GM12878 (cell line): Measurements from ENCODE around the gene KDM4C.

Source experiments
- BRCA1 ChIP-seq: IDR thresholded peaks from 2 replicates; pipeline ENCODE4 v1.6.1; 2011; ENCODE audit warnings: low read depth, low read length, improper control_type of control experiment
- CEBPB ChIP-seq, 2 experiments: fragments of 150-350 bp in 1 of 2; IDR thresholded peaks; 2 replicates each; pipeline ENCODE4 v1.6.1; 2012 to 2014; ENCODE audit warnings: low read depth in 2 of 2, low read length in 2 of 2, borderline replicate concordance in 1 of 2, inconsistent platforms in 1 of 2
- CTCF ChIP-seq, 3 experiments: IDR thresholded peaks in 2 of 3; conservative IDR thresholded peaks in 1 of 3; 2 replicates each; pipeline ENCODE4 v1.5.1; 2011; ENCODE audit warnings: low read depth in 3 of 3, low read length in 3 of 3, mild to moderate bottlenecking in 3 of 3, control low read depth in 2 of 3, moderate library complexity in 2 of 3, inconsistent platforms in 1 of 3, mixed read lengths in 1 of 3; ENCODE audit not compliant: control insufficient read depth in 2 of 3, insufficient read depth in 1 of 3; ENCODE audit errors: extremely low read depth in 1 of 3
- ELK1 ChIP-seq: IDR thresholded peaks from 2 replicates; pipeline ENCODE4 v1.6.1; 2012; ENCODE audit warnings: low read depth, low read length, improper control_type of control experiment
- EP300 ChIP-seq, 2 experiments: fragments of 150-350 bp in 1 of 2; IDR thresholded peaks; 2 replicates each; pipeline ENCODE4 v1.6.1; 2011 to 2012; ENCODE audit warnings: low read depth in 2 of 2, low read length in 2 of 2, borderline replicate concordance in 1 of 2, improper control_type of control experiment in 1 of 2, inconsistent platforms in 1 of 2; ENCODE audit not compliant: control insufficient read depth in 1 of 2
- EZH2 ChIP-seq: IDR thresholded peaks from 2 replicates; pipeline ENCODE4 v1.6.1; 2012; ENCODE audit warnings: low read depth, mild to moderate bottlenecking, control low read depth, inconsistent platforms, low read length, borderline replicate concordance; ENCODE audit not compliant: control insufficient read depth
- IRF3 ChIP-seq: fragments of 450-650 bp; IDR thresholded peaks from 2 replicates; pipeline ENCODE4 v1.6.1; 2014; ENCODE audit warnings: mild to moderate bottlenecking
- POLR2A ChIP-seq: IDR thresholded peaks from 2 replicates; pipeline ENCODE4 v1.6.1; 2011; ENCODE audit warnings: low read depth, mild to moderate bottlenecking, low read length
- RB1 ChIP-seq: fragments of 450-650 bp; formaldehyde crosslinking; IDR thresholded peaks from 2 replicates; pipeline ENCODE4 v1.6.1; 2017; ENCODE audit warnings: mild to moderate bottlenecking, borderline replicate concordance
- SMARCA5 ChIP-seq: fragments of 450-650 bp; IDR thresholded peaks from 2 replicates; pipeline ENCODE4 v1.6.1; 2017; ENCODE audit warnings: mild to moderate bottlenecking
- SP1 ChIP-seq: IDR thresholded peaks from one replicate; pipeline ENCODE4 v1.6.1; 2011; ENCODE audit warnings: low read depth, low read length
- TBL1XR1 ChIP-seq: IDR thresholded peaks from 2 replicates; pipeline ENCODE4 v1.6.1; 2012; ENCODE audit warnings: low read depth, low read length, improper control_type of control experiment
- YY1 ChIP-seq: IDR thresholded peaks from 2 replicates; pipeline ENCODE4 v1.6.1; 2011; ENCODE audit warnings: low read depth, mild to moderate bottlenecking, low read length
- ZNF687 ChIP-seq: fragments of 450-650 bp; IDR thresholded peaks from 2 replicates; pipeline ENCODE4 v1.6.1; 2017; ENCODE audit warnings: mild to moderate bottlenecking, moderate library complexity

- TF ChIP-seq CTCF (IDR thresholded peaks at IDR 0.05 in 2 of 3, conservative IDR thresholded peaks at IDR 0.05 in 1 of 3; ENCODE audit: control insufficient read depth in 2 of 3, extremely low read depth in 1 of 3, insufficient read depth in 1 of 3, low read depth in 3 of 3, low read length in 3 of 3): no peak
- no peak for TF ChIP-seq ELK1
- TF ChIP-seq CEBPB (IDR thresholded peaks at IDR 0.05; ENCODE audit: borderline replicate concordance in 1 of 2, low read depth in 2 of 2, low read length in 2 of 2): no peak
- no peak for TF ChIP-seq SP1
- TF ChIP-seq TBL1XR1: no peak
- no peak for TF ChIP-seq YY1
- TF ChIP-seq IRF3: no peak
- TF ChIP-seq EZH2: no peak
- TF ChIP-seq BRCA1: no peak
- no peak for TF ChIP-seq POLR2A
- no peak for TF ChIP-seq ZNF687
- TF ChIP-seq EP300 (IDR thresholded peaks at IDR 0.05; ENCODE audit: borderline replicate concordance in 1 of 2, control insufficient read depth in 1 of 2, low read depth in 2 of 2, low read length in 2 of 2): no peak
- TF ChIP-seq RB1: no peak
- TF ChIP-seq SMARCA5: no peak
These were observed 80.4 kb downstream of the KDM4C start for GRCh38 chr9:6838158-6838557.
